K562 (cell line): ENCODE measurements around the gene NDUFAF2. TPM values are rescaled to one million over a fixed set of nuclear protein-coding genes. Genes with fewer than 3 reads are reported as not detected.

Experiments
- BMI1 ChIP-seq: fragments of 150-350 bp; IDR thresholded peaks from 2 replicates; pipeline ENCODE4 v1.6.1; 2014; ENCODE audit warnings: low read length
- BRCA1 ChIP-seq, 2 experiments: fragments of 450-650 bp in 1 of 2; sonication (generic) in 1 of 2; formaldehyde crosslinking in 1 of 2; IDR thresholded peaks; 2 replicates each; pipeline versions ENCODE4 v1.5.0 to v1.6.1; 2017 to 2020; ENCODE audit warnings: mild to moderate bottlenecking in 1 of 2, missing genetic modification reagents in 1 of 2
- C11orf30 ChIP-seq: fragments of 450-650 bp; IDR thresholded peaks from 2 replicates; pipeline ENCODE4 v1.6.1; 2016; ENCODE audit warnings: low read depth, mild to moderate bottlenecking
- DNMT1 ChIP-seq: fragments of 450-650 bp; IDR thresholded peaks from 2 replicates; pipeline ENCODE4 v1.6.1; 2016; ENCODE audit warnings: antibody characterized with exemption, mild to moderate bottlenecking
- FUS ChIP-seq: fragments of 200-400 bp; formaldehyde crosslinking; optimal IDR thresholded peaks from 2 replicates; pipeline ENCODE3; 2017; ENCODE audit warnings: low read depth, low read length
- PTTG1 ChIP-seq: fragments of 450-650 bp; IDR thresholded peaks from 2 replicates; pipeline ENCODE4 v1.6.1; 2016; ENCODE audit warnings: low read depth, mild to moderate bottlenecking, missing genetic modification characterization, missing compliant biosample characterization
- RB1 ChIP-seq: fragments of 450-650 bp; IDR thresholded peaks from 2 replicates; pipeline ENCODE4 v1.6.1; 2017; ENCODE audit warnings: low read depth, mild to moderate bottlenecking
- RBM25 ChIP-seq: fragments of 200-400 bp; formaldehyde crosslinking; IDR thresholded peaks from 2 replicates; pipeline ENCODE4 v1.6.1; 2018; ENCODE audit warnings: low read length, low read depth, moderate library complexity; ENCODE audit not compliant: severe bottlenecking
- SRF ChIP-seq, 2 experiments: fragments of 250-450, 450-650 bp in 1 of 2; sonication (Bioruptor Pico) in 1 of 2; sonication (generic) in 1 of 2; formaldehyde crosslinking; IDR thresholded peaks; 2 replicates each; pipeline versions ENCODE4 v1.5.0 to v1.5.1; 2020 to 2022; ENCODE audit warnings: mild to moderate bottlenecking in 1 of 2, missing genetic modification reagents in 1 of 2
- SUPT5H ChIP-seq: fragments of 450-650 bp; IDR thresholded peaks from 2 replicates; pipeline ENCODE4 v1.6.1; 2016
- TAF9B ChIP-seq: fragments of 450-650 bp; IDR thresholded peaks from 2 replicates; pipeline ENCODE4 v1.6.1; 2018; ENCODE audit warnings: mild to moderate bottlenecking; ENCODE audit not compliant: partially characterized antibody
- TARDBP ChIP-seq: fragments of 450-650 bp; IDR thresholded peaks from 2 replicates; pipeline ENCODE4 v1.6.1; 2016
- ZBTB1 ChIP-seq: sonication (generic); formaldehyde crosslinking; IDR thresholded peaks from 2 replicates; pipeline ENCODE4 v1.8.1; 2023; ENCODE audit warnings: missing genetic modification reagents, low read depth, mild to moderate bottlenecking, borderline replicate concordance
- ZKSCAN1 ChIP-seq: fragments of 150-350 bp; IDR thresholded peaks from 2 replicates; pipeline ENCODE4 v1.6.1; 2016; ENCODE audit warnings: low read depth, low read length
- ZNF239 ChIP-seq: fragments of 250-450 bp; sonication (Bioruptor Pico); IDR thresholded peaks from 2 replicates; pipeline ENCODE4 v1.4.0; 2020; ENCODE audit warnings: mild to moderate bottlenecking
- ZNF253 ChIP-seq: fragments of 250-450 bp; sonication (Bioruptor Pico); conservative IDR thresholded peaks from 2 replicates; pipeline ENCODE4 v1.6.1; 2021; ENCODE audit warnings: mild to moderate bottlenecking
- polyA plus RNA-seq, 8 experiments: library from polyadenylated mRNA; depleted of rRNA in 4 of 8; stranded (reverse) in 5 of 8; unstranded in 3 of 8; fragments of >200 nt; fragmentation: Nextera tagmentation in 2 of 8; fragmentation: Illumina TruSeq in 1 of 8; extraction: Ambion mirVana in 2 of 8; extraction: Trizol in 1 of 8; gene quantifications; 2 replicates each; pipeline versions ENCODE4 v1.2.1 to v1.2.3, GENCODE V29; 2011 to 2014; ENCODE audit warnings: inconsistent platforms in 1 of 8, missing spikeins in 1 of 8
- total RNA-seq, 7 experiments: library from RNA; depleted of rRNA in 6 of 7; stranded (reverse); fragments of >200 nt in 6 of 7; fragmentation: Illumina TruSeq in 2 of 7; extraction: Trizol in 2 of 7; gene quantifications; 2 replicates each; pipeline versions ENCODE4 v1.2.1 to v1.2.3, GENCODE V29; 2011 to 2021; ENCODE audit warnings: low replicate concordance in 1 of 7
- TF ChIP-seq, protein P1 (sequence below): sonication (generic); formaldehyde crosslinking; IDR thresholded peaks from 2 replicates; pipeline ENCODE4 v1.9.0; 2022; ENCODE audit warnings: mild to moderate bottlenecking, missing genetic modification reagents
- TF ChIP-seq, protein P2 (sequence below): fragments of 450-650 bp; conservative IDR thresholded peaks from 2 replicates; pipeline ENCODE4 v1.6.1; 2016; ENCODE audit warnings: missing genetic modification characterization, low read depth, mild to moderate bottlenecking, missing compliant biosample characterization, moderate library complexity
- TF ChIP-seq, protein P3 (sequence below): fragments of 450-650 bp; formaldehyde crosslinking; IDR thresholded peaks from 2 replicates; pipeline ENCODE4 v1.4.0; 2022; ENCODE audit warnings: mild to moderate bottlenecking, moderate library complexity
- TF ChIP-seq, protein P4 (sequence below): fragments of 450-650 bp; IDR thresholded peaks from 2 replicates; pipeline ENCODE4 v1.6.1; 2017; ENCODE audit warnings: mild to moderate bottlenecking, moderate library complexity
- TF ChIP-seq, protein P5 (sequence below): fragments of 450-650 bp; IDR thresholded peaks from 2 replicates; pipeline ENCODE4 v1.6.1; 2017; ENCODE audit warnings: antibody characterized with exemption, mild to moderate bottlenecking

Gene NDUFAF2
- total and polyA plus RNA-seq, 9 of the 15 experiments (the other 6 are each of a cell fraction or from before 2014, with no cell fraction given) = 56.0 to 155 (median 95.9) TPM

DNA sequence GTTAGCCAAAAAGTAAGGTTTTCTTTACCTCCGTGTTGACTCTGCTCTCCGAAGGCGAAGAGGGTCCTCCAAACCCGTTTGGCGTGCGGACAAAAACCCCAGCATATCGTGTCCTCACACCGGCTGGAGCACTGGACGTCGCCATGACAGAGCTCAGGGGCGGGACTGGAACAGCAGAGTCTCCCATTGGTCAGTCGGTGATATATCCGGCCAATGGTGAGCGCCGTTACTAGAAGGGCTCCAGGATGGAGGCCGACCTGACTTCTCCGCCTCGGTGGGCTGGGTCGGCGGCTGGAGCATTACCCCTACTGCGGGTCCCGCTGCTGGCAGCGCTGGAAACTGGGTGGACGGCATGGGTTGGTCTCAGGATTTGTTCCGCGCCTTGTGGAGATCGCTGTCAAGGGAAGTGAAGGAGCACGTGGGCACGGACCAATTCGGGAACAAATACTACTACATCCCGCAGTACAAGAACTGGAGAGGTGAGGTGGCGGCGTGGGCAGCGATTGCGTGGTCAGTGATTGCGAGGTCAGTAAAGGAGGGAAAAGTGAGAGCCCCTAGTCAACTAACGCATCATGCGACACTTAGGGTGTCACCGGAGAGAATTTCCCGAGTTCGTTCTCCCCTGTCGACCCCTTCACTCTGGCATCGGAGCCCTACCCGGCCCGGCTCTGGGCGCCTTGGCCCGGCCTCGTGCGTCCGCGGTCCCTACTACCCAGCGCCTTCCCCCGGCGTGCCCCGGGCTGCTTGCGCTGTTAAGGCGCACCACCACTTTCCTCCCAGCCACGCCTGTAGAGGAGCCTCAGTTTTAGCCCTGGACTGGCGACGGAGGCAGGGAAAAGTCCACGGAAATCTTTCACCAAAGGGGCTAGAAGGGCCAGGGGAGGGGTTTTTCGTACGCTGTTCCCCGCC, at the start of gene NDUFAF2, which contains the start of gene ERCC8 (continued):
- no peak for TF ChIP-seq BRCA1 (IDR thresholded peaks at IDR 0.05)
- TF ChIP-seq BRCA1 (CRISPR knock-in tag; IDR thresholded peaks at IDR 0.05) = no peak
- TF ChIP-seq, protein P1, sequence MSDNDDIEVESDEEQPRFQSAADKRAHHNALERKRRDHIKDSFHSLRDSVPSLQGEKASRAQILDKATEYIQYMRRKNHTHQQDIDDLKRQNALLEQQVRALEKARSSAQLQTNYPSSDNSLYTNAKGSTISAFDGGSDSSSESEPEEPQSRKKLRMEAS (CRISPR knock-in tag) = peak; percentile 91
- TF ChIP-seq, protein P2, sequence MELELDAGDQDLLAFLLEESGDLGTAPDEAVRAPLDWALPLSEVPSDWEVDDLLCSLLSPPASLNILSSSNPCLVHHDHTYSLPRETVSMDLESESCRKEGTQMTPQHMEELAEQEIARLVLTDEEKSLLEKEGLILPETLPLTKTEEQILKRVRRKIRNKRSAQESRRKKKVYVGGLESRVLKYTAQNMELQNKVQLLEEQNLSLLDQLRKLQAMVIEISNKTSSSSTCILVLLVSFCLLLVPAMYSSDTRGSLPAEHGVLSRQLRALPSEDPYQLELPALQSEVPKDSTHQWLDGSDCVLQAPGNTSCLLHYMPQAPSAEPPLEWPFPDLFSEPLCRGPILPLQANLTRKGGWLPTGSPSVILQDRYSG = no peak
- TF ChIP-seq ZBTB1 = peak; percentile 42; the same call in 1 of the 2 replicates
- TF ChIP-seq PTTG1 (tag) = no peak
- TF ChIP-seq, protein P3, sequence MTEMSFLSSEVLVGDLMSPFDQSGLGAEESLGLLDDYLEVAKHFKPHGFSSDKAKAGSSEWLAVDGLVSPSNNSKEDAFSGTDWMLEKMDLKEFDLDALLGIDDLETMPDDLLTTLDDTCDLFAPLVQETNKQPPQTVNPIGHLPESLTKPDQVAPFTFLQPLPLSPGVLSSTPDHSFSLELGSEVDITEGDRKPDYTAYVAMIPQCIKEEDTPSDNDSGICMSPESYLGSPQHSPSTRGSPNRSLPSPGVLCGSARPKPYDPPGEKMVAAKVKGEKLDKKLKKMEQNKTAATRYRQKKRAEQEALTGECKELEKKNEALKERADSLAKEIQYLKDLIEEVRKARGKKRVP (CRISPR knock-in tag) = no peak
- no peak for TF ChIP-seq ZNF239 (CRISPR knock-in tag)
- TF ChIP-seq BMI1 = no peak
- no peak for TF ChIP-seq TARDBP
- peak; percentile 81 for TF ChIP-seq SUPT5H
- no peak for TF ChIP-seq SRF (CRISPR knock-in tag; IDR thresholded peaks at IDR 0.05)
- no peak for TF ChIP-seq DNMT1
- no peak for TF ChIP-seq ZKSCAN1
- TF ChIP-seq RB1 = 0 out of 2 replicates have a peak, but pooled peaks have one; percentile 34
- TF ChIP-seq TAF9B = peak; percentile 67
- TF ChIP-seq ZNF253 (CRISPR knock-in tag) = no peak
- no peak for TF ChIP-seq FUS
- TF ChIP-seq RBM25 = peak; percentile 58
- TF ChIP-seq, protein P4, sequence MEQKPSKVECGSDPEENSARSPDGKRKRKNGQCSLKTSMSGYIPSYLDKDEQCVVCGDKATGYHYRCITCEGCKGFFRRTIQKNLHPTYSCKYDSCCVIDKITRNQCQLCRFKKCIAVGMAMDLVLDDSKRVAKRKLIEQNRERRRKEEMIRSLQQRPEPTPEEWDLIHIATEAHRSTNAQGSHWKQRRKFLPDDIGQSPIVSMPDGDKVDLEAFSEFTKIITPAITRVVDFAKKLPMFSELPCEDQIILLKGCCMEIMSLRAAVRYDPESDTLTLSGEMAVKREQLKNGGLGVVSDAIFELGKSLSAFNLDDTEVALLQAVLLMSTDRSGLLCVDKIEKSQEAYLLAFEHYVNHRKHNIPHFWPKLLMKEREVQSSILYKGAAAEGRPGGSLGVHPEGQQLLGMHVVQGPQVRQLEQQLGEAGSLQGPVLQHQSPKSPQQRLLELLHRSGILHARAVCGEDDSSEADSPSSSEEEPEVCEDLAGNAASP = no peak
- TF ChIP-seq, protein P5, sequence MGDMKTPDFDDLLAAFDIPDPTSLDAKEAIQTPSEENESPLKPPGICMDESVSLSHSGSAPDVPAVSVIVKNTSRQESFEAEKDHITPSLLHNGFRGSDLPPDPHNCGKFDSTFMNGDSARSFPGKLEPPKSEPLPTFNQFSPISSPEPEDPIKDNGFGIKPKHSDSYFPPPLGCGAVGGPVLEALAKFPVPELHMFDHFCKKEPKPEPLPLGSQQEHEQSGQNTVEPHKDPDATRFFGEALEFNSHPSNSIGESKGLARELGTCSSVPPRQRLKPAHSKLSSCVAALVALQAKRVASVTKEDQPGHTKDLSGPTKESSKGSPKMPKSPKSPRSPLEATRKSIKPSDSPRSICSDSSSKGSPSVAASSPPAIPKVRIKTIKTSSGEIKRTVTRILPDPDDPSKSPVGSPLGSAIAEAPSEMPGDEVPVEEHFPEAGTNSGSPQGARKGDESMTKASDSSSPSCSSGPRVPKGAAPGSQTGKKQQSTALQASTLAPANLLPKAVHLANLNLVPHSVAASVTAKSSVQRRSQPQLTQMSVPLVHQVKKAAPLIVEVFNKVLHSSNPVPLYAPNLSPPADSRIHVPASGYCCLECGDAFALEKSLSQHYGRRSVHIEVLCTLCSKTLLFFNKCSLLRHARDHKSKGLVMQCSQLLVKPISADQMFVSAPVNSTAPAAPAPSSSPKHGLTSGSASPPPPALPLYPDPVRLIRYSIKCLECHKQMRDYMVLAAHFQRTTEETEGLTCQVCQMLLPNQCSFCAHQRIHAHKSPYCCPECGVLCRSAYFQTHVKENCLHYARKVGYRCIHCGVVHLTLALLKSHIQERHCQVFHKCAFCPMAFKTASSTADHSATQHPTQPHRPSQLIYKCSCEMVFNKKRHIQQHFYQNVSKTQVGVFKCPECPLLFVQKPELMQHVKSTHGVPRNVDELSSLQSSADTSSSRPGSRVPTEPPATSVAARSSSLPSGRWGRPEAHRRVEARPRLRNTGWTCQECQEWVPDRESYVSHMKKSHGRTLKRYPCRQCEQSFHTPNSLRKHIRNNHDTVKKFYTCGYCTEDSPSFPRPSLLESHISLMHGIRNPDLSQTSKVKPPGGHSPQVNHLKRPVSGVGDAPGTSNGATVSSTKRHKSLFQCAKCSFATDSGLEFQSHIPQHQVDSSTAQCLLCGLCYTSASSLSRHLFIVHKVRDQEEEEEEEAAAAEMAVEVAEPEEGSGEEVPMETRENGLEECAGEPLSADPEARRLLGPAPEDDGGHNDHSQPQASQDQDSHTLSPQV = no peak
- peak; percentile 97 for TF ChIP-seq C11orf30
